ENCODE measurements around the gene CD200R1L.
"Not testable (repeated sequence)": the region's sequence is repeated elsewhere in the genome, so short reads cannot be mapped to it uniquely, and the experiment has no call there.

Gene CD200R1L

GRCh38 chr3:112846764-112847163 lies at the start of gene CD200R1L:
Gene CD200R1L (minus strand): TSS chr3:112846864. CDS start chr3:112829367, 17,497 bp downstream.
- no peak for DNase-seq (ENCODE audit: low spot score)

GRCh38 chr3:112894258-112894657 lies 47.6 kb upstream of the CD200R1L start:
- no peak for DNase-seq (ENCODE audit: low spot score)

GRCh38 chr3:112889357-112889756 lies 42.7 kb upstream of the CD200R1L start:
- DNase-seq (ENCODE audit: low spot score), result no peak

GRCh38 chr3:112888381-112889085 lies 41.9 kb upstream of the CD200R1L start:
- no peak for DNase-seq (ENCODE audit: low spot score)

- DNase-seq (ENCODE audit: low spot score), result no peak
Observed at GRCh38 chr3:112884678-112885290, 38.1 kb upstream of the CD200R1L start.

- DNase-seq (ENCODE audit: low spot score), result no peak
Observed at GRCh38 chr3:112881891-112882290, 35.2 kb upstream of the CD200R1L start.

- DNase-seq (ENCODE audit: low spot score), result no peak
Observed at GRCh38 chr3:112875561-112875960, 28.9 kb upstream of the CD200R1L start.

GRCh38 chr3:112874725-112875124 lies 28.1 kb upstream of the CD200R1L start:
- DNase-seq (ENCODE audit: low spot score), result no peak

GRCh38 chr3:112873632-112874031 lies 27.0 kb upstream of the CD200R1L start:
- no peak for DNase-seq (ENCODE audit: low spot score)

GRCh38 chr3:112871735-112872134 lies 25.1 kb upstream of the CD200R1L start:
- no peak for DNase-seq (ENCODE audit: low spot score)

GRCh38 chr3:112865757-112866156 lies 19.1 kb upstream of the CD200R1L start:
- no peak for DNase-seq (ENCODE audit: low spot score)

GRCh38 chr3:112860898-112861297 lies 14.2 kb upstream of the CD200R1L start:
- no peak for DNase-seq (ENCODE audit: low spot score)

- peak; percentile 24 for DNase-seq (ENCODE audit: low spot score)
Observed at GRCh38 chr3:112858410-112859069, 11.9 kb upstream of the CD200R1L start.

GRCh38 chr3:112857526-112857925 lies 10.9 kb upstream of the CD200R1L start:
- no peak for DNase-seq (ENCODE audit: low spot score)

- peak; percentile 43 for DNase-seq (ENCODE audit: low spot score)
Observed at GRCh38 chr3:112856537-112856936, 9.9 kb upstream of the CD200R1L start.

- DNase-seq (ENCODE audit: low spot score), result no peak
Observed at GRCh38 chr3:112855883-112856282, 9.2 kb upstream of the CD200R1L start.

GRCh38 chr3:112855074-112855473 lies 8.4 kb upstream of the CD200R1L start:
- not testable (repeated sequence) for DNase-seq (ENCODE audit: low spot score)

- DNase-seq (ENCODE audit: low spot score), result peak; percentile 11
Observed at GRCh38 chr3:112848196-112848595, 1.5 kb upstream of the CD200R1L start.

- peak; percentile 41 for DNase-seq (ENCODE audit: low spot score)
Observed at GRCh38 chr3:112847692-112848091, 1.0 kb upstream of the CD200R1L start.

GRCh38 chr3:112845772-112846171 lies 892 bp downstream of the CD200R1L start:
- DNase-seq (ENCODE audit: low spot score), result no peak

GRCh38 chr3:112829046-112829445 lies 17.6 kb downstream of the CD200R1L start:
- DNase-seq (ENCODE audit: low spot score), result no peak

- DNase-seq (ENCODE audit: low spot score), result no peak
Observed at GRCh38 chr3:112822064-112823055, 24.3 kb downstream of the CD200R1L start.

Data from CD4-positive, alpha-beta T cell treated with Interleukin-15 for 4 hours (primary cell).